Tibial nerve (tissue), 4 donors: Measurements from ENCODE around the gene SF3B1.

Experiments used
- CTCF ChIP-seq, 5 experiments: fragments of 200-600 bp in 3 of 5; fragments of 450-650 bp in 2 of 5; sonication (generic) in 3 of 5; IDR thresholded peaks; one replicate each; pipeline ENCODE4 v1.5.1; 2016 to 2019; ENCODE audit warnings: antibody characterized with exemption in 5 of 5, mild to moderate bottlenecking in 3 of 5, moderate library complexity in 2 of 5
- EP300 ChIP-seq, 2 donors: sonication (generic); formaldehyde crosslinking; IDR thresholded peaks; one replicate each; pipeline ENCODE4 v1.6.1; 2017; ENCODE audit warnings: antibody characterized with exemption in 2 of 2, mild to moderate bottlenecking in 1 of 2
- POLR2A ChIP-seq, 2 donors: fragments of 450-650 bp; IDR thresholded peaks; one replicate each; pipeline ENCODE4 v1.6.1; 2017; ENCODE audit warnings: antibody characterized with exemption in 2 of 2, mild to moderate bottlenecking in 2 of 2, moderate library complexity in 2 of 2

- TF ChIP-seq POLR2A (IDR thresholded peaks at IDR 0.05) (no peak), CTCF (IDR thresholded peaks at IDR 0.05) (no peak), EP300 (IDR thresholded peaks at IDR 0.05) (no peak)
Measured at GRCh38 chr2:197460649-197461048, 25.8 kb upstream of the SF3B1 start.
